HepG2 (cell line): ENCODE results near the gene WFDC6. TPM values are rescaled to one million over a fixed set of nuclear protein-coding genes. Genes with fewer than 3 reads are reported as not detected.

Experiments
- polyA plus RNA-seq, 8 experiments: library from polyadenylated mRNA; depleted of rRNA in 3 of 8; stranded (reverse) in 7 of 8; unstranded in 1 of 8; fragments of >200 nt; fragmentation: Illumina TruSeq in 4 of 8; extraction: Trizol in 4 of 8; gene quantifications; 2 replicates each; pipeline versions ENCODE4 v1.2.1 to v1.2.3, GENCODE V29; 2011 to 2016; ENCODE audit warnings: low read depth in 4 of 8, missing spikeins in 1 of 8, mixed read lengths in 1 of 8; ENCODE audit not compliant: insufficient read depth in 1 of 8
- small RNA-seq, 3 experiments: library from RNA; depleted of rRNA; stranded (forward); fragments of <200 nt; gene quantifications; one replicate each; pipeline ENCODE3, GENCODE V24; 2012; ENCODE audit warnings: low read depth in 2 of 3, low replicate concordance in 1 of 3; ENCODE audit not compliant: insufficient read length in 3 of 3, insufficient read depth in 2 of 3
- total RNA-seq, 5 experiments: library from RNA; depleted of rRNA; stranded (reverse); fragments of >200 nt; fragmentation: Illumina TruSeq; extraction: Trizol; gene quantifications; 2 replicates each; pipeline ENCODE4 v1.2.3, GENCODE V29; 2016; ENCODE audit warnings: low read depth in 1 of 5

The WFDC6 gene
- total and polyA plus RNA-seq, 2 of the 13 experiments (the other 11 are each of a cell fraction or from before 2014, with no cell fraction given) = not detected

Small RNAs within 50 kb of the gene (small RNA-seq; reads per million reads assigned to genes)
- 0 reads per million in 3 experiments for gene AL031663.1
- gene HSPD1P21 = 0 reads per million in 3 experiments
- 0 reads per million in 3 experiments for gene RNA5SP485

Other genes starting within 250 kb of the WFDC6 start
- not detected in 2 replicates for gene RBPJL, start 232.6 kb downstream of the WFDC6 start, total RNA-seq (2016; rRNA removed; fragmentation: Illumina TruSeq; extraction: Trizol)
- gene RBPJL, start 232.6 kb downstream of the WFDC6 start, polyA plus RNA-seq (2011; rRNA removed) = not detected in 2 replicates
- gene MATN4, start 231.2 kb downstream of the WFDC6 start, total RNA-seq (2016; rRNA removed; fragmentation: Illumina TruSeq; extraction: Trizol) = not detected in 2 replicates
- 0.04 TPM in 1 of 2 replicates, not detected in the other for gene MATN4, start 231.2 kb downstream of the WFDC6 start, polyA plus RNA-seq (2011; rRNA removed)
- 36.0 and 65.1 TPM in 2 replicates for gene SDC4, start 191.1 kb downstream of the WFDC6 start, total RNA-seq (2016; rRNA removed; fragmentation: Illumina TruSeq; extraction: Trizol)
- gene SDC4, start 191.1 kb downstream of the WFDC6 start, polyA plus RNA-seq (2011; rRNA removed) = 49.0 and 67.2 TPM in 2 replicates
- 22.0 and 38.3 TPM in 2 replicates for gene SYS1, start 176.3 kb downstream of the WFDC6 start, total RNA-seq (2016; rRNA removed; fragmentation: Illumina TruSeq; extraction: Trizol)
- gene SYS1, start 176.3 kb downstream of the WFDC6 start, polyA plus RNA-seq (2011; rRNA removed) = 65.6 and 75.9 TPM in 2 replicates
- not detected in 2 replicates for gene TP53TG5, start 161.2 kb downstream of the WFDC6 start, total RNA-seq (2016; rRNA removed; fragmentation: Illumina TruSeq; extraction: Trizol)
- 0.11 TPM in 1 of 2 replicates, not detected in the other for gene TP53TG5, start 161.2 kb downstream of the WFDC6 start, polyA plus RNA-seq (2011; rRNA removed)
- gene DBNDD2, start 131.2 kb downstream of the WFDC6 start, total RNA-seq (2016; rRNA removed; fragmentation: Illumina TruSeq; extraction: Trizol) = 16.7 and 19.6 TPM in 2 replicates
- gene DBNDD2, start 131.2 kb downstream of the WFDC6 start, polyA plus RNA-seq (2011; rRNA removed) = 47.6 and 50.4 TPM in 2 replicates
- 26.4 and 65.9 TPM in 2 replicates for gene PIGT, start 123.3 kb downstream of the WFDC6 start, total RNA-seq (2016; rRNA removed; fragmentation: Illumina TruSeq; extraction: Trizol)
- gene PIGT, start 123.3 kb downstream of the WFDC6 start, polyA plus RNA-seq (2011; rRNA removed) = 74.1 and 85.7 TPM in 2 replicates
- gene WFDC2, start 69.7 kb downstream of the WFDC6 start, total RNA-seq (2016; rRNA removed; fragmentation: Illumina TruSeq; extraction: Trizol) = not detected in 2 replicates
- gene WFDC2, start 69.7 kb downstream of the WFDC6 start, polyA plus RNA-seq (2011; rRNA removed) = 0.13 and 0.33 TPM in 2 replicates
- not detected in 2 replicates for gene SPINT3, start 23.9 kb downstream of the WFDC6 start, total RNA-seq (2016; rRNA removed; fragmentation: Illumina TruSeq; extraction: Trizol)
- gene SPINT3, start 23.9 kb downstream of the WFDC6 start, polyA plus RNA-seq (2011; rRNA removed) = not detected in 2 replicates
- not detected in 2 replicates for gene EPPIN, start 7.9 kb upstream of the WFDC6 start, total RNA-seq (2016; rRNA removed; fragmentation: Illumina TruSeq; extraction: Trizol)
- gene EPPIN, start 7.9 kb upstream of the WFDC6 start, polyA plus RNA-seq (2011; rRNA removed) = not detected in 2 replicates
- gene WFDC8, start 39.8 kb upstream of the WFDC6 start, total RNA-seq (2016; rRNA removed; fragmentation: Illumina TruSeq; extraction: Trizol) = not detected in 2 replicates
- not detected in 2 replicates for gene WFDC8, start 39.8 kb upstream of the WFDC6 start, polyA plus RNA-seq (2011; rRNA removed)
- gene WFDC10A, start 90.3 kb upstream of the WFDC6 start, total RNA-seq (2016; rRNA removed; fragmentation: Illumina TruSeq; extraction: Trizol) = not detected in 2 replicates
- gene WFDC10A, start 90.3 kb upstream of the WFDC6 start, polyA plus RNA-seq (2011; rRNA removed) = not detected in 2 replicates
- gene WFDC9, start 91.8 kb upstream of the WFDC6 start, total RNA-seq (2016; rRNA removed; fragmentation: Illumina TruSeq; extraction: Trizol) = not detected in 2 replicates
- not detected in 2 replicates for gene WFDC9, start 91.8 kb upstream of the WFDC6 start, polyA plus RNA-seq (2011; rRNA removed)
- not detected in 2 replicates for gene WFDC11, start 130.8 kb upstream of the WFDC6 start, total RNA-seq (2016; rRNA removed; fragmentation: Illumina TruSeq; extraction: Trizol)
- not detected in 2 replicates for gene WFDC11, start 130.8 kb upstream of the WFDC6 start, polyA plus RNA-seq (2011; rRNA removed)
- not detected in 2 replicates for gene WFDC13, start 162.6 kb upstream of the WFDC6 start, total RNA-seq (2016; rRNA removed; fragmentation: Illumina TruSeq; extraction: Trizol)
- gene WFDC13, start 162.6 kb upstream of the WFDC6 start, polyA plus RNA-seq (2011; rRNA removed) = not detected in 2 replicates
- gene WFDC10B, start 165.5 kb upstream of the WFDC6 start, total RNA-seq (2016; rRNA removed; fragmentation: Illumina TruSeq; extraction: Trizol) = not detected in 2 replicates
- 0.24 TPM in 1 of 2 replicates, not detected in the other for gene WFDC10B, start 165.5 kb upstream of the WFDC6 start, polyA plus RNA-seq (2011; rRNA removed)
- gene SPINT4, start 182.9 kb upstream of the WFDC6 start, total RNA-seq (2016; rRNA removed; fragmentation: Illumina TruSeq; extraction: Trizol) = not detected in 2 replicates
- not detected in 2 replicates for gene SPINT4, start 182.9 kb upstream of the WFDC6 start, polyA plus RNA-seq (2011; rRNA removed)